Right lobe of liver (tissue), 6 donors: Measurements from ENCODE around the gene SLC25A15. TPM values are rescaled to one million over a fixed set of nuclear protein-coding genes. Genes with fewer than 3 reads are reported as not detected.

Experiments used
- ATAC-seq, 4 donors: fragments of 200-7000 bp; cut with Tn5 transposase; one replicate each; pipeline ENCODE4 v1.9.1; 2020; ENCODE audit warnings: mild to moderate bottlenecking in 4 of 4, moderate library complexity in 4 of 4
- DNase-seq, 3 donors: peaks; one replicate each; pipeline ENCODE4 v3.0.0-alpha.2; 2020
- H3K27ac ChIP-seq, 3 donors: fragments of 200-600 bp; one replicate each; pipeline ENCODE4 v1.8.0; 2022
- H3K27me3 ChIP-seq, 2 donors: fragments of 200-600 bp; one replicate each; pipeline ENCODE4 v1.8.0; 2022
- H3K36me3 ChIP-seq, 4 donors: fragments of 200-600 bp; sonication (generic) in 1 of 4; one replicate each; pipeline versions ENCODE4 v1.5.1 to v1.8.0; 2017 to 2022; ENCODE audit warnings: control low read depth in 1 of 4
- H3K4me1 ChIP-seq, 4 donors: fragments of 200-600 bp; sonication (generic) in 1 of 4; one replicate each; pipeline versions ENCODE4 v1.5.1 to v1.8.0; 2017 to 2022; ENCODE audit warnings: control low read depth in 1 of 4
- H3K4me3 ChIP-seq, 3 donors: fragments of 200-600 bp; one replicate each; pipeline ENCODE4 v1.8.0; 2022
- H3K9me3 ChIP-seq, 4 donors: fragments of 200-600 bp; sonication (generic) in 1 of 4; one replicate each; pipeline versions ENCODE4 v1.5.1 to v1.8.0; 2017 to 2022; ENCODE audit warnings: control low read depth in 1 of 4
- CTCF ChIP-seq, 4 donors: fragments of 200-600 bp in 3 of 4; fragments of 450-650 bp in 1 of 4; IDR thresholded peaks; one replicate each; pipeline versions ENCODE4 v1.5.1 to v1.8.0; 2016 to 2022; ENCODE audit warnings: antibody characterized with exemption in 4 of 4, mild to moderate bottlenecking in 2 of 4
- POLR2A ChIP-seq: fragments of 450-650 bp; IDR thresholded peaks from one replicate; pipeline ENCODE4 v1.6.1; 2017; ENCODE audit warnings: antibody characterized with exemption, mild to moderate bottlenecking
- WGBS: methylation state at CpG from one replicate; pipeline ENCODE4 v1.1.6; 2018; ENCODE audit warnings: low coverage, low lambda C conversion rate; ENCODE audit not compliant: insufficient coverage; ENCODE audit errors: missing lambda C conversion rate; 5-methylcytosine and 5-hydroxymethylcytosine counted together
- intact Hi-C, 2 donors: fragments of 100-400 bp; cut with DNase I; formaldehyde crosslinking; loops; one replicate each; pipeline versions ENCODE4 v1.11.2 to v1.14.1; 2022
- total RNA-seq, 6 experiments: library from RNA; depleted of rRNA in 2 of 6; stranded (reverse); fragments of >200 nt in 2 of 6; fragmentation: NEBNext Ultra II Directional in 3 of 6; extraction: Animal tissue kit (Norgen Biotek cat#: 25700) in 3 of 6; gene quantifications; one replicate each; pipeline versions ENCODE4 v1.1.0 to v1.2.4, GENCODE V29; 2016 to 2023
- donor health status: DM: no; HTN: yes; CAD: no.
- donor health status: DM: no; HTN: no; CAD: no.
- donor health status: DM: no; HTN: no; CAD: no.
- donor health status: DM: no; HTN: yes; CAD: no.
- donor health status: DM: no; HTN: yes; CAD: no.

SLC25A15 gene
- total RNA-seq, 6 experiments from 2014 or later, result 28.0 to 168 (median 79.9) TPM

DNA sequence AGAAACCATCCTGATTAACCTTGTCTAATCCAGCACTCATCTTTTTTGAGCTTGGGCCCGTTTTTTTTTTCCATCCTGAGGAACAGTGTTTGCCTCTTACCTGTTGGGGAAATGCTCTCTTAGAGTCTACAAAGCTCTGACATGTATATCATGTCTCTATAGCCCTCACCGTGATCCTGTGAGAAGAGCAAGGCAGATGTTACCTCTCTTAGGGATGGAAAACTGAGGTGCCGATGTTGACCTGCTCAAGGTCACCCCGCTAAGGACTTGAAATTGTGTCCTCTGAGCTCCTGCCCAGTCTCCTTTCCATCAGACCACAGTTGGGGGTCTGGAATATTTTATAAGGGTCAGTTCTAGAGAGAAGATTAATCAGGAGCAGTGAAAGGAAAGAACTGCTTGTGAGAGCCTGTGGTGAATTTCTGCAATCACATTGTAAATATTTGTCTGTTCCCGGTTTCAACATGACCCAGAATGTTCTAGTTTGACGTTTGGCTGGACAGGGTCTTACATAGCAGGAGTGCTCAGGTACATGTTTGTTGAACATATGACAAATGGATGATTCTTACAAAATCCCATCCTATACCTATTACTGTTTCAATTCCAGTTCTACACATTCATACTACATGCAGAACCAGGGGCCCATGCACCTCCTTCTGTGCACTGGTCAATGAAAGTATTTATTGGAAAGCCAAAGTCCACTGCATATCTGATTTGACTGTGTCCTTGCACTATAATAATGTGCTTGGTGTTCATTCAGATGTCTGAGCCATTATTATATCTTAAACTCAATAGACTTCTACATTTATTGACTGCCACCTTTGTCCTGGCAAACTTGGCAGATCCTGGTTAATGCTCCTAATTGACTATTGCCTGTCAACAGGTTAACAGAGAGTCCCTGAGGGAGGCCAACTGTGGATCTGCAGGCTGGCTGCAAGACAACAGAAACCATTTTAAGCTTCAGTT, 12.1 kb downstream of the SLC25A15 start:
- peak in 1 of 3 donors; percentile 74 for DNase-seq

GRCh38 chr13:40803316-40803715, 13.9 kb downstream of the SLC25A15 start:
- DNase-seq (no peak), ATAC-seq (no peak)
- intact Hi-C loops, result no loop called here

More for the DNA sequence above, 12.1 kb downstream of the SLC25A15 start:
- Histone ChIP-seq H3K36me3 (peaks cover 0 to 48% (median 7%) of the 10 kb centered on the region in 4 donors), H3K4me1 (peaks cover 0 to 89% (median 25%) of the 10 kb centered on the region in 4 donors), H3K4me3 (no peak overlapping the region), H3K27ac (peak overlapping the region; percentile 87 to 100 (median 100)), H3K9me3 (no peaks in the 10 kb centered on the region), H3K27me3 (no peaks in the 10 kb centered on the region)
- intact Hi-C loops, result no loop called here
- TF ChIP-seq POLR2A (peak; percentile 50), CTCF (IDR thresholded peaks at IDR 0.05) (peak in 1 of 4 donors; percentile 7)
- 21% methylated on average over 6 of the region's 6 CpGs for WGBS
- ATAC-seq, result peak; percentile 58 to 79 (median 76)

DNA sequence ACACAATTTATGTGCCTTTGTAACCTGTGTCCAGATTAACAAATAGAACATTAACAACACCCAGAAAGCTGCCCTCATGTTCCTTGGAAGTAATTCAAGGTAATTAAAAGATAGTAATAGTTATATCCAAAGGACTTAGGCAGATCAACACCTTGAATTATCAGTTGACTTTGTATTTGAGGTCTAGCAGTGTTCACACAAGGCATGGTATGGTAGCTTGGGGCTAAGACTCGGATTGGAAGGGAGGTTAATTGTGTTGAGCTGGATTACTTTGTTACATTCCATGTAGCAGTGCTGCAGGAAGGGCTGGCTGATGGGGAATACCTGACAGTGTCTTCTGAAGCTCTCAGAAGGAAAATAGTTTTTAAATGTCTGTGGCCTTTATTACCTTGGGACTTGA, 16.8 kb downstream of the SLC25A15 start:
- ATAC-seq (no peak), DNase-seq (no peak)
- intact Hi-C loops, result no loop called here
- WGBS, result 100% methylated on average over 1 of the region's 1 CpG
- Histone ChIP-seq H3K9me3 (no peaks in the 10 kb centered on the region), H3K36me3 (peaks cover 0 to 74% (median 12%) of the 10 kb centered on the region in 4 donors), H3K27ac (peak overlapping the region in 1 of 3 donors; percentile 38), H3K27me3 (no peaks in the 10 kb centered on the region), H3K4me1 (peaks cover 0 to 44% (median 11%) of the 10 kb centered on the region in 4 donors), H3K4me3 (no peak overlapping the region)
- TF ChIP-seq CTCF (IDR thresholded peaks at IDR 0.05) (no peak), POLR2A (no peak)

More at GRCh38 chr13:40803316-40803715, 13.9 kb downstream of the SLC25A15 start:
- Histone ChIP-seq H3K9me3 (no peaks in the 10 kb centered on the region), H3K27ac (peak overlapping the region; percentile 83 to 100 (median 100)), H3K4me3 (no peak overlapping the region), H3K27me3 (no peaks in the 10 kb centered on the region), H3K4me1 (peaks cover 0 to 73% (median 22%) of the 10 kb centered on the region in 4 donors), H3K36me3 (peaks cover 0 to 66% (median 14%) of the 10 kb centered on the region in 4 donors)
- WGBS, result 67% methylated on average over 1 of the region's 5 CpGs
- TF ChIP-seq CTCF (IDR thresholded peaks at IDR 0.05), result no peak
- TF ChIP-seq POLR2A, result no peak

- intact Hi-C loops, result no loop called here
- no peak for ATAC-seq
- Histone ChIP-seq H3K9me3 (no peaks in the 10 kb centered on the region), H3K27me3 (no peaks in the 10 kb centered on the region), H3K27ac (no peak overlapping the region), H3K4me3 (no peak overlapping the region), H3K36me3 (peaks cover 0 to 77% (median 17%) of the 10 kb centered on the region in 4 donors), H3K4me1 (peaks cover 0 to 17% (median 0%) of the 10 kb centered on the region in 4 donors)
- TF ChIP-seq POLR2A (no peak), CTCF (IDR thresholded peaks at IDR 0.05) (no peak)
- no peak for DNase-seq
- WGBS, result 82% methylated on average over 5 of the region's 5 CpGs
Measured at GRCh38 chr13:40809471-40809870, 20.1 kb downstream of the SLC25A15 start.
